ENCODE measurements around the gene YTHDF1.

- TF ChIP-seq, protein P1, sequence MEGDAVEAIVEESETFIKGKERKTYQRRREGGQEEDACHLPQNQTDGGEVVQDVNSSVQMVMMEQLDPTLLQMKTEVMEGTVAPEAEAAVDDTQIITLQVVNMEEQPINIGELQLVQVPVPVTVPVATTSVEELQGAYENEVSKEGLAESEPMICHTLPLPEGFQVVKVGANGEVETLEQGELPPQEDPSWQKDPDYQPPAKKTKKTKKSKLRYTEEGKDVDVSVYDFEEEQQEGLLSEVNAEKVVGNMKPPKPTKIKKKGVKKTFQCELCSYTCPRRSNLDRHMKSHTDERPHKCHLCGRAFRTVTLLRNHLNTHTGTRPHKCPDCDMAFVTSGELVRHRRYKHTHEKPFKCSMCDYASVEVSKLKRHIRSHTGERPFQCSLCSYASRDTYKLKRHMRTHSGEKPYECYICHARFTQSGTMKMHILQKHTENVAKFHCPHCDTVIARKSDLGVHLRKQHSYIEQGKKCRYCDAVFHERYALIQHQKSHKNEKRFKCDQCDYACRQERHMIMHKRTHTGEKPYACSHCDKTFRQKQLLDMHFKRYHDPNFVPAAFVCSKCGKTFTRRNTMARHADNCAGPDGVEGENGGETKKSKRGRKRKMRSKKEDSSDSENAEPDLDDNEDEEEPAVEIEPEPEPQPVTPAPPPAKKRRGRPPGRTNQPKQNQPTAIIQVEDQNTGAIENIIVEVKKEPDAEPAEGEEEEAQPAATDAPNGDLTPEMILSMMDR (IDR thresholded peaks at IDR 0.05), result no peak
- no peak for TF ChIP-seq POLR2A (IDR thresholded peaks at IDR 0.05)
These were observed 1.0 kb upstream of the YTHDF1 start for GRCh38 chr20:63216849-63217471.
